ENCODE measurements around the gene HCN4.

DNA sequence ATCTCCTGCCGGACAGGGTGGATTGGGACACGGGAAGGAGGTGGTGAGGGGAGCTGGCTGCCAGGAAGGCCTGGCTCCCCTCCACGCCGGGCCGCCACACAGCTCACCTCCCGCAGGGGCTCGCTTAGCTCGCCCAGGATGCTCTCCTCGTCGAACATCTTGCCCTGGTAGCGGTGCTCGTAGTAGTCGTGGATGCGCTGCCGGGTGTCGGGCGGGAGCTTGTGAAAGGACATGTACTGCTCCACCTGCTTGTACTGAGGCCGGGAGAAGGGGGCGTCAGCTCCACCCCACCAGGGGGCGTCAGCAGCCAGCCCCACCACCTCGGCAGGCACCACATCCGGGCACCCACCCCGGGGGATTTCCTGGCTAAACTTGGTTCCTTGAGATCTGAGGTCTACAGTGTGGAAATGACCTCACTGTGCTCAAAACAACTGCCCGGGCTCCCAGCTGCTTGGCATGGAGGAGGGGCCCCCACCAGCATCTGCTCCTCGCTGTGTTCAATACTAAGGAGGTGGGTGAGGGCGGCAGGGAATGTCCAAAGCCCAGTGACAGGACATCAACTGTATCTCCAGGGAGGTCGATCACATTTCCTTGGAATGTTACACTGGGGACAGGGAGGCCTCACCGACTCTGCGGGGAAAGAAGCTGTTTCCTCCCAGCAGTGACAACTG lies 43.4 kb downstream of the HCN4 start:
- TF ChIP-seq, protein P1, sequence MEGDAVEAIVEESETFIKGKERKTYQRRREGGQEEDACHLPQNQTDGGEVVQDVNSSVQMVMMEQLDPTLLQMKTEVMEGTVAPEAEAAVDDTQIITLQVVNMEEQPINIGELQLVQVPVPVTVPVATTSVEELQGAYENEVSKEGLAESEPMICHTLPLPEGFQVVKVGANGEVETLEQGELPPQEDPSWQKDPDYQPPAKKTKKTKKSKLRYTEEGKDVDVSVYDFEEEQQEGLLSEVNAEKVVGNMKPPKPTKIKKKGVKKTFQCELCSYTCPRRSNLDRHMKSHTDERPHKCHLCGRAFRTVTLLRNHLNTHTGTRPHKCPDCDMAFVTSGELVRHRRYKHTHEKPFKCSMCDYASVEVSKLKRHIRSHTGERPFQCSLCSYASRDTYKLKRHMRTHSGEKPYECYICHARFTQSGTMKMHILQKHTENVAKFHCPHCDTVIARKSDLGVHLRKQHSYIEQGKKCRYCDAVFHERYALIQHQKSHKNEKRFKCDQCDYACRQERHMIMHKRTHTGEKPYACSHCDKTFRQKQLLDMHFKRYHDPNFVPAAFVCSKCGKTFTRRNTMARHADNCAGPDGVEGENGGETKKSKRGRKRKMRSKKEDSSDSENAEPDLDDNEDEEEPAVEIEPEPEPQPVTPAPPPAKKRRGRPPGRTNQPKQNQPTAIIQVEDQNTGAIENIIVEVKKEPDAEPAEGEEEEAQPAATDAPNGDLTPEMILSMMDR (IDR thresholded peaks at IDR 0.05), result no peak
- no peak for TF ChIP-seq POLR2A (IDR thresholded peaks at IDR 0.05)
